H1 (cell line): ENCODE data around the gene ZBTB48. TPM values are rescaled to one million over a fixed set of nuclear protein-coding genes. Genes with fewer than 3 reads are reported as not detected.

Source experiments
- CTCF ChIA-PET: fragments of 300-600 bp; sonication (Branson Sonifier 250); formaldehyde crosslinking; loops from one replicate; lab custom pipeline; 2021; ENCODE audit not compliant: partially characterized antibody; lab: Charles Lee
- POLR2A ChIA-PET: fragments of 300-600 bp; sonication (Branson Sonifier 250); formaldehyde crosslinking; loops from one replicate; lab custom pipeline; 2021; ENCODE audit warnings: inconsistent platforms; ENCODE audit not compliant: partially characterized antibody; lab: Charles Lee
- DNase-seq, 2 experiments: peaks; one replicate each; pipeline versions ENCODE4 v3.0.0 to v3.0.0-alpha.2; 2010 to 2022; ENCODE audit warnings: low spot score in 2 of 2, low read depth in 1 of 2, mixed read lengths in 1 of 2
- FAIRE-seq: peaks from 2 replicates; lab custom pipeline; 2011; peaks lifted over from hg19 to GRCh38; lab: Jason Lieb, UNC
- H2AFZ ChIP-seq: 2 replicates; pipeline ENCODE4 v1.8.1; 2012; ENCODE audit warnings: low read length, inconsistent platforms
- H2AK5ac ChIP-seq: 2 replicates; pipeline ENCODE4 v1.6.1; 2013; ENCODE audit warnings: low read depth, low read length
- H2BK120ac ChIP-seq: replicated peaks from 2 replicates; pipeline ENCODE3; 2013; ENCODE audit warnings: low read depth, low read length, inconsistent platforms
- H2BK12ac ChIP-seq: 2 replicates; pipeline ENCODE4 v1.6.1; 2013; ENCODE audit warnings: low read depth, low read length
- H2BK15ac ChIP-seq: 2 replicates; pipeline ENCODE4 v1.6.1; 2013; ENCODE audit warnings: low read length
- H2BK20ac ChIP-seq: 2 replicates; pipeline ENCODE4 v1.6.1; 2013; ENCODE audit warnings: low read length
- H2BK5ac ChIP-seq: 2 replicates; pipeline ENCODE4 v1.6.1; 2013; ENCODE audit warnings: low read depth, low read length
- H3K14ac ChIP-seq: 2 replicates; pipeline ENCODE4 v1.6.1; 2013; ENCODE audit warnings: inconsistent platforms; ENCODE audit not compliant: insufficient read length
- H3K18ac ChIP-seq: 2 replicates; pipeline ENCODE4 v1.6.1; 2013; ENCODE audit warnings: low read length; ENCODE audit errors: extremely low read depth
- H3K23ac ChIP-seq: 2 replicates; pipeline ENCODE4 v1.6.1; 2013; ENCODE audit warnings: inconsistent platforms; ENCODE audit not compliant: insufficient read length
- H3K23me2 ChIP-seq: 2 replicates; pipeline ENCODE4 v1.6.1; 2013; ENCODE audit warnings: low read depth, low read length
- H3K27ac ChIP-seq: 2 replicates; pipeline ENCODE4 v1.6.1; 2011; ENCODE audit warnings: low read depth, low read length, inconsistent platforms
- H3K27me3 ChIP-seq, 4 experiments: replicated peaks in 1 of 4; 1 replicate in 1 of 4; 2 replicates in 3 of 4; pipeline versions ENCODE4 v1.6.1 to v1.8.1; 2011 to 2013; ENCODE audit warnings: low read length in 3 of 4, mild to moderate bottlenecking in 3 of 4, inconsistent platforms in 2 of 4, mixed read lengths in 2 of 4, moderate library complexity in 1 of 4; ENCODE audit not compliant: control insufficient read depth in 3 of 4, insufficient read depth in 3 of 4; ENCODE audit errors: extremely low read depth in 1 of 4
- H3K36me3 ChIP-seq, 4 experiments: 2 replicates each; pipeline versions ENCODE4 v1.6.1 to v1.8.1; 2011 to 2013; ENCODE audit warnings: mild to moderate bottlenecking in 4 of 4, low read length in 3 of 4, moderate library complexity in 2 of 4, control low read depth in 1 of 4, inconsistent platforms in 1 of 4; ENCODE audit not compliant: insufficient read depth in 4 of 4, control insufficient read depth in 2 of 4
- H3K4ac ChIP-seq: replicated peaks from 2 replicates; pipeline ENCODE3; 2013; ENCODE audit warnings: low read length, low read depth, mixed read lengths, inconsistent platforms; ENCODE audit not compliant: insufficient read length
- H3K4me1 ChIP-seq, 4 experiments: replicated peaks in 1 of 4; 1 replicate in 1 of 4; 2 replicates in 3 of 4; pipeline versions ENCODE4 v1.6.1 to v1.8.1; 2011 to 2013; ENCODE audit warnings: low read length in 3 of 4, inconsistent platforms in 2 of 4, mixed read lengths in 1 of 4; ENCODE audit not compliant: insufficient read depth in 4 of 4, control insufficient read depth in 3 of 4
- H3K4me2 ChIP-seq, 2 experiments: 2 replicates each; pipeline versions ENCODE4 v1.6.1 to v1.8.1; 2011 to 2013; ENCODE audit warnings: low read depth in 2 of 2, low read length in 2 of 2, control low read depth in 1 of 2, inconsistent platforms in 1 of 2, mild to moderate bottlenecking in 1 of 2; ENCODE audit not compliant: insufficient read depth in 1 of 2
- H3K4me3 ChIP-seq, 4 experiments: fragments of 200-600, 300-600 bp in 1 of 4; sonication (generic), shearing (Covaris generic), sonication (Bioruptor Twin) in 1 of 4; 2 replicates each; pipeline versions ENCODE4 v1.5.1 to v1.8.1; 2011 to 2016; ENCODE audit warnings: low read length in 4 of 4, low read depth in 3 of 4, control low read depth in 2 of 4, inconsistent platforms in 2 of 4, mild to moderate bottlenecking in 2 of 4, mixed read lengths in 1 of 4, moderate library complexity in 1 of 4; ENCODE audit not compliant: insufficient read depth in 2 of 4; ENCODE audit errors: extremely low read depth in 1 of 4
- H3K56ac ChIP-seq: replicated peaks from 2 replicates; pipeline ENCODE3; 2013; ENCODE audit warnings: low read depth, mild to moderate bottlenecking, mixed read lengths, low read length, inconsistent platforms; ENCODE audit not compliant: insufficient read length
- H3K79me1 ChIP-seq: 2 replicates; pipeline ENCODE4 v1.6.1; 2013; ENCODE audit warnings: low read depth, low read length, control low read depth
- H3K79me2 ChIP-seq, 2 experiments: 2 replicates each; pipeline versions ENCODE4 v1.6.1 to v1.8.1; 2012 to 2013; ENCODE audit warnings: low read length in 2 of 2, mild to moderate bottlenecking in 2 of 2, inconsistent platforms in 1 of 2; ENCODE audit not compliant: insufficient read depth in 2 of 2, control insufficient read depth in 1 of 2
- H3K9ac ChIP-seq, 4 experiments: replicated peaks in 1 of 4; 1 replicate in 1 of 4; 2 replicates in 3 of 4; pipeline versions ENCODE4 v1.6.1 to v1.8.1; 2011 to 2013; ENCODE audit warnings: low read depth in 3 of 4, low read length in 3 of 4, control low read depth in 2 of 4, mild to moderate bottlenecking in 2 of 4, moderate library complexity in 2 of 4, inconsistent platforms in 1 of 4; ENCODE audit errors: extremely low read depth in 1 of 4
- H3K9me3 ChIP-seq, 2 experiments: 2 replicates each; pipeline versions ENCODE4 v1.6.1 to v1.8.1; 2012 to 2013; ENCODE audit warnings: mild to moderate bottlenecking in 2 of 2, moderate library complexity in 2 of 2, control low read depth in 1 of 2, inconsistent platforms in 1 of 2, low read depth in 1 of 2, low read length in 1 of 2, mixed read lengths in 1 of 2; ENCODE audit not compliant: insufficient read depth in 2 of 2
- H4K20me1 ChIP-seq, 2 experiments: replicated peaks in 1 of 2; 2 replicates each; pipeline versions ENCODE3 to v1.8.1; 2011 to 2013; ENCODE audit warnings: inconsistent platforms in 2 of 2, low read length in 2 of 2, mild to moderate bottlenecking in 1 of 2; ENCODE audit not compliant: insufficient read depth in 2 of 2, control insufficient read depth in 1 of 2
- H4K5ac ChIP-seq: 2 replicates; pipeline ENCODE4 v1.6.1; 2013; ENCODE audit warnings: low read length, low read depth, mixed read lengths, inconsistent platforms; ENCODE audit not compliant: insufficient read length
- H4K8ac ChIP-seq: 2 replicates; pipeline ENCODE4 v1.8.0; 2013; ENCODE audit warnings: mild to moderate bottlenecking, moderate library complexity, low read length, inconsistent platforms; ENCODE audit not compliant: insufficient read depth; ENCODE audit errors: extremely low read depth
- H4K91ac ChIP-seq: replicated peaks from 2 replicates; pipeline ENCODE3; 2013; ENCODE audit warnings: low read length, mixed read lengths, inconsistent platforms; ENCODE audit not compliant: insufficient read length
- CBX8 ChIP-seq: fragments of 300-800, 300-1000 bp; sonication (generic); IDR thresholded peaks from 2 replicates; pipeline ENCODE4 v1.7.1; 2016; ENCODE audit warnings: low read depth, low read length, borderline replicate concordance
- EZH2 ChIP-seq: fragments of 200-600 bp; sonication (generic); IDR thresholded peaks from 2 replicates; pipeline ENCODE4 v1.7.1; 2012; ENCODE audit warnings: low read depth, mild to moderate bottlenecking, moderate library complexity, low read length, inconsistent platforms; ENCODE audit not compliant: severe bottlenecking
- FOSL1 ChIP-seq: IDR thresholded peaks from 2 replicates; pipeline ENCODE4 v1.6.1; 2011; ENCODE audit warnings: mild to moderate bottlenecking, low read depth, low read length, moderate library complexity; ENCODE audit not compliant: insufficient read depth
- KDM5A ChIP-seq: fragments of 200-600 bp; IDR thresholded peaks from 2 replicates; pipeline ENCODE4 v1.7.1; 2012; ENCODE audit warnings: mild to moderate bottlenecking, low read length, inconsistent platforms, mixed read lengths
- NRF1 ChIP-seq: IDR thresholded peaks from 2 replicates; pipeline ENCODE4 v1.6.1; 2011; ENCODE audit warnings: mild to moderate bottlenecking, low read depth, low read length, improper control_type of control experiment
- RFX5 ChIP-seq: IDR thresholded peaks from 2 replicates; pipeline ENCODE4 v1.6.1; 2011; ENCODE audit warnings: low read depth, low read length, improper control_type of control experiment, borderline replicate concordance
- RXRA ChIP-seq: IDR thresholded peaks from 2 replicates; pipeline ENCODE4 v1.6.1; 2011; ENCODE audit warnings: low read depth, mild to moderate bottlenecking, low read length, moderate library complexity; ENCODE audit not compliant: insufficient read depth
- WGBS, 2 experiments: shearing (Covaris generic) in 1 of 2; methylation state at CpG; one replicate each; pipeline versions ENCODE4 v1.1.6 to v1.1.7; 2013 to 2015; ENCODE audit warnings: low lambda C conversion rate in 2 of 2, mixed read lengths in 2 of 2, inconsistent platforms in 1 of 2, low coverage in 1 of 2, missing lambda C conversion rate in 1 of 2; ENCODE audit not compliant: insufficient replicate concordance in 2 of 2, insufficient coverage in 1 of 2, insufficient read length in 1 of 2; ENCODE audit errors: extremely low coverage in 1 of 2, missing lambda C conversion rate in 1 of 2; 5-methylcytosine and 5-hydroxymethylcytosine counted together
- polyA plus RNA-seq, 7 experiments: library from polyadenylated mRNA; depleted of rRNA in 3 of 7; stranded (reverse) in 5 of 7; unstranded in 2 of 7; fragments of >200 nt in 5 of 7; fragments of 200-250 nt in 2 of 7; gene quantifications; 1 replicate in 5 of 7; 2 replicates in 1 of 7; 4 replicates in 1 of 7; pipeline versions ENCODE4 v1.2.1 to v1.2.3, GENCODE V29; 2011 to 2013; ENCODE audit warnings: missing spikeins in 2 of 7, mixed read lengths in 2 of 7
- total RNA-seq: library from RNA; stranded (reverse); fragmentation: NEBNext Ultra II Directional; extraction: Animal tissue kit (Norgen Biotek cat#: 25700); gene quantifications from 2 replicates; pipeline ENCODE4 v1.2.1, GENCODE V29; 2021
- TF ChIP-seq, protein P1 (sequence below): IDR thresholded peaks from 2 replicates; pipeline ENCODE4 v1.6.1; 2011; ENCODE audit warnings: low read depth, mild to moderate bottlenecking, low read length; ENCODE audit not compliant: insufficient read depth
- TF ChIP-seq, protein P2 (sequence below): IDR thresholded peaks from 2 replicates; pipeline ENCODE4 v1.6.1; 2011; ENCODE audit warnings: low read length, improper control_type of control experiment

Gene ZBTB48
- total and polyA plus RNA-seq, 2 of the 8 experiments (the other 6 are each of a cell fraction or from before 2014, with no cell fraction given), result 28.2 to 28.8 TPM

DNA sequence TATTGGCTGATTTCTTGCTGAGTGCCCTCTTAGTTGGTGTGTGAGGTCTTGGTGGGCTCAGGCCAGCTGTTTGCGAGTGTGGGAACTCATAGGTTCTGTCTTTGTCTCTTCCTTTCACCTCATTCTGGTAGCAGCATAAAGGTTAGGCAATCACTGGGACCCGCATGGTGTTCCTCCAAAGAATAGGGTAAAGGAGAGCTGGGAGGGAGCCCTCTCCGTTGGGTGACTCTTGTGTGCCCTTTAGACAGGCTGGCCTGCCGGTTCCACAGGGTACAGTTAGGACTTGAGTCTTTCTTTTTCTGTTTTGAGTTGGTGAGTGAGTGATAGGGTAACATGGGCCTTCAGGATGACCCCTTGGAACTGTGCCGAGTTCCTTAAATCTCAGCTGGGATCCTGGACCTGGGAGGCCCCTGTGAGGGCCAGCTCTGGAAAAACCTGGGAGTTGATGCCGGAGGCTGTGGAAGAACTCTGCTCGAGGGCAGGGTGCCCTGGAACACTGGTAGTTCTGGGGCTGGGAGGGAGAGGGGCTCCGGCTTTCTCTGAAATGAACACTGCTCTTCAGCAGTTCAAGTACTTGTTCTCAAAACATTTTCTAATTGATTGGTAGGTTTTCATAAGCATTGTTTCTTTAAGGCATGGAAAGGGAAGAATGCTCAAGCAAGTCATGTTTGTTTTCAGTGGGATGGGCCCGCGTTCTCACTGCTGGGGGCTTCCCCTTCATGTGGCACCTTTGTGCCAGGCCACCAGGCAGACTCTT lies 42.8 kb downstream of the ZBTB48 start:
- Histone ChIP-seq H3K27me3 (no peaks in the 10 kb centered on the region), H2BK15ac (no peak overlapping the region), H3K23me2 (no peaks in the 10 kb centered on the region; the same call in 1 of the 2 replicates), H3K4me1 (0 out of 7 replicates have a peak, but pooled peaks cover 0 to 2% (median 0%) of the 10 kb centered on the region in 4 experiments), H3K27ac (no peak overlapping the region), H3K9ac (no peak overlapping the region), H3K23ac (no peak overlapping the region), H2BK12ac (no peak overlapping the region), H4K20me1 (peaks cover 16 to 17% of the 10 kb centered on the region in 2 experiments), H3K36me3 (peaks cover 15 to 61% (median 34%) of the 10 kb centered on the region in 4 experiments), H3K14ac (no peak overlapping the region), H3K4me3 (no peak overlapping the region), H2AFZ (no peak overlapping the region), H4K91ac (no peak overlapping the region), H2BK5ac (no peak overlapping the region), H3K79me2 (peaks cover 0 to 56% of the 10 kb centered on the region in 2 experiments; a peak in 3 of 4 replicates), H3K79me1 (peaks cover 2% of the 10 kb centered on the region; the same call in 1 of the 2 replicates), H4K8ac (no peak overlapping the region), H2BK120ac (no peak overlapping the region), H3K4ac (no peak overlapping the region), H3K4me2 (no peak overlapping the region), H2BK20ac (no peak overlapping the region), H3K18ac (no peak overlapping the region), H3K56ac (no peak overlapping the region), H2AK5ac (no peak overlapping the region), H3K9me3 (no peaks in the 10 kb centered on the region), H4K5ac (no peak overlapping the region)
- POLR2A ChIA-PET, result interaction anchor here (0.7 to 14.3 kb wide), 5 partner anchors 9 to 23 kb away, joined by 3 to 175 read pairs (median 9); partner anchors contain the start of genes KLHL21 and PHF13
- FAIRE-seq, result no peak
- DNase-seq, result no peak
- CTCF ChIA-PET, result interaction anchor here (1.6 to 4.7 kb wide), 4 partner anchors 10 to 23 kb away, joined by 4 to 21 read pairs (median 9); no protein-coding TSS in a partner anchor
- 86% methylated on average over 10 of the region's 10 CpGs; no CpG with 5 or more reads in 1 of the 2 experiments for WGBS, 2 experiments
- TF ChIP-seq CBX8, result no peak
- TF ChIP-seq NRF1, result no peak
- no peak for TF ChIP-seq EZH2
- TF ChIP-seq RXRA, result no peak
- TF ChIP-seq, protein P1, sequence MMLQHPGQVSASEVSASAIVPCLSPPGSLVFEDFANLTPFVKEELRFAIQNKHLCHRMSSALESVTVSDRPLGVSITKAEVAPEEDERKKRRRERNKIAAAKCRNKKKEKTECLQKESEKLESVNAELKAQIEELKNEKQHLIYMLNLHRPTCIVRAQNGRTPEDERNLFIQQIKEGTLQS, result no peak
- TF ChIP-seq, protein P2, sequence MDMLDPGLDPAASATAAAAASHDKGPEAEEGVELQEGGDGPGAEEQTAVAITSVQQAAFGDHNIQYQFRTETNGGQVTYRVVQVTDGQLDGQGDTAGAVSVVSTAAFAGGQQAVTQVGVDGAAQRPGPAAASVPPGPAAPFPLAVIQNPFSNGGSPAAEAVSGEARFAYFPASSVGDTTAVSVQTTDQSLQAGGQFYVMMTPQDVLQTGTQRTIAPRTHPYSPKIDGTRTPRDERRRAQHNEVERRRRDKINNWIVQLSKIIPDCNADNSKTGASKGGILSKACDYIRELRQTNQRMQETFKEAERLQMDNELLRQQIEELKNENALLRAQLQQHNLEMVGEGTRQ, result no peak
- no peak for TF ChIP-seq FOSL1
- no peak for TF ChIP-seq KDM5A
- no peak for TF ChIP-seq RFX5
